Astrocyte of the hippocampus (primary cell): ENCODE measurements around the gene PTTG1IP2.

Experiments used
- DNase-seq: peaks from one replicate; pipeline ENCODE4 v3.0.0; 2011; ENCODE audit warnings: low read depth, low spot score

Gene PTTG1IP2

DNA sequence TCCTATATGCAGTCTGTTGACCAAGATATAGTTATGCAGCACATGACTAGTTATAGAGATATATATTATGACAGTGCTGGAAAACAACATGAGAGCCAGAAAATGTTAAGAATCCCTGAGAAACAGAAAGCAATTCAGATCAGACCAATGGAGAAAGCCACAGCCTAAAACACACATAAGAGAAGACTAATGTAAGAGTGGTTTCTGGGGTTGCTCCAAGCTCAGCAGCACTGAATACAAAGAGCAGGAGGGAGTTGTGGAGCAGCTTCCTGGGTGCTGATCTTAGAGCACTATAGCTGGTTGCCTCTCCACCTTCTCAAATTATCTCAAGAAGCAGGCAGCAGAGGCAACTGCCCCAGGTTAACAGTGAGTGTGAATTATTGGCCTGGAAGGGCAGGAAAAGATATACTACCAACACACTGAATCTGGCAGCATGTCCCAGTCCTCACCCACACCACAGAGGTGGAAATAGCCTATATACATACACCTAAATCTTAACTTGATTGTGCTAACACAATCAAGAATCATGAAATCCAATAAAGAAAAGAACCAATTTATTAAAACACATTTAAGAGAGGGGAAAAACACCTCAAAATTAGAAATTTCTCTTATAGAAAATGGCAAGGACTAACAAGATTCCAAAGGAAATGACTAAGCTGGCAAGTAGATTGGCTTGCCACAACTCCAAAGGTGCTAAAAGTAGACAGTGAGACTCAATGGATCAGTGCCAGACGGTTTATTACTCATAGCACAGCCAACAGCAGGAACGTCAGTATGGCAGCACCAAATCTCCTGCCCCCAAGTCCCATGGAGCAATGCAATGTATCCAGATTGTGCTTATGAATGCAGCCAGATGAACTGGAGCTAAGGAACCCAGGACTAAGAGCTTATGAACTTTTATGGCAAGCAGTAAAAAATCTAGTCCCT, 5.1 kb downstream of the PTTG1IP2 start:
- DNase-seq = peak; percentile 87

DNA sequence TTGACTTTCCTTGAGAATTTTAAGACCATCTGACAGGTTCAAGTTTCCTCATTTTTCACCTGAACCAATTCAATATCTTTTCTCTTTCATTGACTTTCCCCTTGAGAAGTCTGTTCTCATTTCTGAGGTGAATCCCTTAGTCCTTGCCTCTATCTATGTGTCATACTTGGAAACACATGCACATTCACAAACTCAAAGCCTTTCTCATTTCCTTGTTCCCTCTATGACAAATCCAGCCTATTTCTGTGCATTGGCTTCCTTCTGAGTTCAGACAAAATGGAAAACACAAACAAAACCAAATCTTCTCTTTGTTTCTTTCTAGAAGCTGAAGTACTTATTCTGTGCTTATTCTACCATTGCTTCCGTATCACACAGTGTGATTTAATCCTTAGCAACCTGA, 13.8 kb downstream of the PTTG1IP2 start:
- DNase-seq = no peak

- no peak for DNase-seq
Measured at GRCh38 chr7:90484706-90485105, 15.3 kb downstream of the PTTG1IP2 start.

GRCh38 chr7:90485734-90486316, 16.4 kb downstream of the PTTG1IP2 start:
- no peak for DNase-seq

- no peak for DNase-seq
Measured at GRCh38 chr7:90487808-90488207, 18.4 kb downstream of the PTTG1IP2 start.

DNA sequence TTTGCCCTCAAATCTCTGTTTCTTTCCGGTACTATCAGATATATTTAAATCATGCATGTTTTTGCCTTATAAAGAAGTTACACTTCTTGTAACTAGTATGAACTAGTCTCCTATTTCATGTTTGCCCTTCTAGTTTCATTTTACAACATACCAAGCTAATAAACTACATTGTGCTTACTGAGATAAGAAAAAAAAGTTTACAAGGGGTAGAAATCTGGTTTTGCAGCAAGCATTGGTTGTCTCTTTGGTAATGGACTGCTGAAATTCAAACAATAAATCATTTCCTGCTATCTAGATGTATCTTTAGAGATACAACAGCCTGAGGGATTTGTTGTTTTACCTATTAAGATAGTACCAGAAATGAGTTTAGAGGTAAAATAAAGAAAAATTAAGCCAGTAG, 18.8 kb downstream of the PTTG1IP2 start:
- DNase-seq = no peak

DNA sequence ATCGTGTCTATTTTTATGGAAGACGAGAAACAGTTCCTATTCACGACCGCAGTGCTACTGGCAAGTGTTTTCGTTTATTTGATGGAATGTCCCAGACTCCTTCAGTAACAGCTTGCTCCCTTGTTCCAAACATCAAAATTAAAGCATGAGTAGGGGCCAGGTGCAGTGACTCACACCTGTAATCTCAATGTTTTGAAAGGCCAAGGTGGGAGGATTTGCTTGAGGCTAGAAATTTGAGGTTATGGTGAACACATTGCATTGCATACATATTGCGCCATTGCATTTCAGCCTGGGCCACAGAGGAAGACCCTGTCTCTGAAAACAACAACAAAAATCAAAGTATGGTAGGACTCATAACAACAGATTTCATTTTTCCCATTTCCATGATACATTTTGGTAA, 22.8 kb downstream of the PTTG1IP2 start:
- no peak for DNase-seq

DNA sequence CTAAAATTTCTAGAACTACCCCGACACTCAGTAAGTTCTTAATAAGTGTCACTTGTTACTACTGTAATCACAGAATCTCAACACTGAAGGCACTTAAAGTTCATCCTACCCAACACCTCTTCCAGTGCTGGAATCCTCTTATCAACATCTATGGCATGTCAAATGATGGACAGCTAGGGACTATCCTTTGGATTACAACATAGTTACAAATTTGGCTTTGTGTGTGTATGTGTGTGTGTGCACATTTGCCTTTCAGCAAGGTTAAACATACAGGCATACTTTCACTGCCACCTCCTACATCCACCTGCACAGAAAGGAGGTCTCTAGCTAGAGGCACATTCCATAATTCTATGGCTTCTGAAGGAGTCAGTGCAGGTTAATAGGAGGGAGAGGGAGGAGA, 25.8 kb downstream of the PTTG1IP2 start:
- no peak for DNase-seq

DNA sequence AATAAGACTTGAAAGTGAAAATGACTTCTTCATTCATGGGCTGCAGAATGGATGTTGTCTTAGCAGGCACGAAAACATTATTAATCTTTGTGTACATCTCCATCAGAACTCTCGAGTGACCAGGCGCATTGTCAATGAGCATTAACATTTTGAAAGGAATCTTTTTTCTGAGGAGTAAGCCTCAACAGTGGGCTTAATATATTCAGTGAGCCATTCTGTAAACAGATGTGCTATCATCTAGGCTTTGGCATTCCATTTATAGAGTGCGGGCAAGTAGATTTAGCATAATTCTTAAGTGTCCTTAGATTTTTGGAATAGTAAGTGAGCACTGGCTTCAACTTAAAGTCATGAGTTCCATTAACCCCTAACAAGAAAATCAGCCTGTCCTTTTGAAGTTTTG, 33.1 kb downstream of the PTTG1IP2 start:
- DNase-seq = no peak

GRCh38 chr7:90503367-90503766, 33.9 kb downstream of the PTTG1IP2 start:
- DNase-seq = no peak

GRCh38 chr7:90507692-90508091, 38.3 kb downstream of the PTTG1IP2 start:
- DNase-seq = no peak

- no peak for DNase-seq
Measured at GRCh38 chr7:90511776-90512175, 42.3 kb downstream of the PTTG1IP2 start.

GRCh38 chr7:90512821-90513254, 43.4 kb downstream of the PTTG1IP2 start:
- no peak for DNase-seq

DNA sequence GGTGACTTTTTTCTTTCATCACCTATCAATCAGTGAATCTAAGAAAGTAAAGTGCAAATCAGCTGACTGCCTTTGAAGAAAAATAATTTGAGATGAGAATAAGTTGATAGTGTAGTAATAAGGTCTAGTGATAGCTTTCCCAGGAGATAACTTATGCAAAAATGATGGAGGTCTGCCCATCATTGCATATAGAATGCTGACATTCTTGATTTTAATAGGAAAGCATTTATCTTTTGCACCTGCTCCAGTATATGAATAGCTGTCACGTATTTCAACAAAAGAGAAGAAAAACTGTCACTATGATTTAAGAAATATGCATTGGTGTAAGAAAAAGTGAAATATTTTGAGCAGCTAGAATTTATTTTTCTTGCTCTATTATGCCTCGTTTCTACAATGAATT, 46.8 kb downstream of the PTTG1IP2 start:
- DNase-seq = no peak

- no peak for DNase-seq
Measured at GRCh38 chr7:90518630-90519029, 49.2 kb downstream of the PTTG1IP2 start.

DNA sequence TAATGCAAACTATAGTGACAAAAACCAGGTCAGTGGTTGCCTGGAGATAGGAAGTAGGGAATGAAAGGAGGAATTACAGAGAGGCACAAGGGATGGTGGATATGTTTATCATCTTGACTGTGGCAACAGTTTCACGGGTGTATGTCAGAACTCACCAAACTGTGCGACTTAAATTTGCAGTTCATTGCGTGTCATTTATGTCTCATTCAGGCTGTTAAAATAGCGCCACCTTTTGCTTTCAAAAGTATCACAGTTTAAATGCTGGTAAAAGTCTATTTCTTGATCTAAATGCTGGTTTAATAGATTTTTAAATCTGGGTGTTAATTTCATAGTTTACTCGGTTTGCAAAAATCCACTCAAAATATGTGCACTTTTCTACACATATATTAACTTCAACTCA, 51.0 kb downstream of the PTTG1IP2 start:
- no peak for DNase-seq

DNA sequence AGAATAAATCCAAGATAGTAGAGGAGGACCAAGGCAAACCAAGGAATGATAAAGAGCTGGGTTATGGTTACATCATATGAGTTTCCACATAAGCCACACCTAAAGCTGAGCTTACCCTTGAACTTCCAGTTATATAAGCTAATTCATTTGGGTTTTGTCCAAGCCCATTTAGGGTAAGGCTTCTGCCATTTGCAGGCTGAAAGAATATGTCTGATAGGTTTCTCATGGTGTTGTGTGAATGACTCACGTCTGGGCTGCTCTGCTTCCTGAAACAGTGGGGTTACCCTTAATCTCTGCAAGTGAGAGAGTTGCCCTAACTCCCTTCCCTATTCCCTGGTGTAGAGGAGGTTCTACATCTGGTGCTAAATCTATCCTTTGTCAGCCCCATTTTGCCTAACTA, 60.8 kb downstream of the PTTG1IP2 start:
- no peak for DNase-seq

DNA sequence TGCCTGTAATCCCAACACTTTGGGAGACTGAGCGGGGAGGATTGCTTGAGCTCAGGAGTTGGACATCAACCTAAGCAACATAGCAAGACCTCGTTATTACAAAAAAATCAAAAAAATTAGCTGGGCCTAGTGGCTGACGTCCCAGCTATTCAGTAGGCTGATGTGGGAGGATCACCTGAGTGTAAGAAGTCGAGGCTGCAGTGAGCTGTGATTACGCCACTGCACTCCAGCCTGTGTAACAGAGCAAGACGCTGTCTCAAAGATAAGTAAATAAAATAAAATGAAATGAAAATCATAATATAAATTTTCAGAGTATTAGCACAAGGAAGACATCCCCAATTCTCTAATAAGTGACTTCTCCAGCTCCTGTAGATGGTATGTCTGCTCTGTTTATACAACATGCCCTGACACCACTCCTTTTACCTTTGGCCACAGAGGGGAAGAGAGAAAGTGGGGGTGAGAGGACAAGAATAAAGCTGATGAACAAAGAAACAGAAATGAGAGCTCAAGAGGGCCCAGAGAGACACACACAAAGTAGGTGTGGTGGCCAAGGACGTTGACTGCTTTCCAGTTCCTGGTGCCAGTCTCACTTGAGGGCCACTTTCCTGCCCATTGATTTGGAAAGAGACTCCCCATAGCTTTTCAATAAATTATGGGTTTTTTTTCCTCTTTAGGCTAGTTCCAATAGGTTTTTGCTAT, 62.9 kb downstream of the PTTG1IP2 start:
- no peak for DNase-seq

DNA sequence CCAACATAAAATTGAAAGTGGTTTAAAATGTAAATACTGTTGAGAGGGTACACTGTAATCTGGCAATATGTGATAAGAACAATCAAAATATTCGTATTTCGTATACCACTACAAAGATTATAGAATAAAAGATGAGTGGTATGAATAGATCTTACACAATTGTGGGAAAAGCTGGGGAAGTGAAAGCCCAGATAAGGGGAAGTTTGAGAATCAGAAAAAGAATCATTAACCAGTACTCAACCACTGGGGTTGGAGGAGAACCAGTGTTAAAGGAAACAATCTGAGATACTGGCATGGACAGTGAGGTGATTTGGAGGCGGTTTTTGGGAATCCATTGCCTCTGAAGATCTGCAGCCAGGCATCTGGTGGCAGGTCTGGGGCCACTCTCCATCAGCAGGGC, 67.0 kb downstream of the PTTG1IP2 start:
- no peak for DNase-seq

GRCh38 chr7:90538405-90538804, 69.0 kb downstream of the PTTG1IP2 start:
- DNase-seq = no peak

DNA sequence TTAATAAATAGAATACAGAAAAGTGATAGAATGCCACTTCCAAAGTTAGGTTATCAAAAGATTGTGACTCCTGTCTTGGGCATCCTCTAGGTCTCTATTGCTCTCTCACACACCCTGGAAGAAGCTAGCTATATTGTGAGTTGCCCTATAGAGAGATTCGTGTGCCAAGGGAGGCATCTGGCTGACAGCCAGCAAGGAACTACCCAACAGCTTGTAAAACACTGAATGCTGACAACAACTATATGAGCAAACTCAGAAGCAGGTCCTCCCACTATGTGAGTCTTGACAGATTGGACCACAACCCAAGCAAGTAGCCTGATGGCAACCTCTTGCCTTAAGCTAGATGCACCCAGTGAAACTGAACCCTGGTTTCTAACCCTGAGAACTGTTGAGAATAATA, 71.0 kb downstream of the PTTG1IP2 start:
- no peak for DNase-seq

DNA sequence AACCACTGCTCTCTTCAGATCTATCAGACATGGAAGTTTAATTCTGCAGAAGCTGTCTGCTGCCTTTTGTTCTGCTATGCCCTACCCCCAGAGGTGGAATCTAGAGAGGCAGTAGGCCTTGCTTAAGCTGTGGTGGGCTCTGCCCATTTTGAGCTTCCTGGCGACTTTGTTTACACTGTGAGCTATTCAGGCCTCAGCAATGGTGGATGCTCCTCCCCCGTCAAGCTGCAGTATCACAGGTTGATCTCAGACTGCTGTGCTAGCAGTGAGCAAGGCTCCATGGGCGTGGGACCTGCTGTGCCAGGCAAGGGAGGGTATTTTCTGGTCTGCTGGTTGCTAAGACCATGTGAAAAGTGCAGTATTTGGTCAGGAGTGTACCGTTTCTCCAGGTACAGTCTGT, 81.6 kb downstream of the PTTG1IP2 start:
- DNase-seq = no peak

GRCh38 chr7:90552521-90552920, 83.1 kb downstream of the PTTG1IP2 start:
- DNase-seq = peak; percentile 10
